Suprapubic skin (tissue), 4 donors: ENCODE data around the gene SAMD11. TPM values are rescaled to one million over a fixed set of nuclear protein-coding genes. Genes with fewer than 3 reads are reported as not detected.

Experiments
- DNase-seq, 2 donors: peaks; one replicate each; pipeline ENCODE4 v3.0.0-alpha.2; 2019; ENCODE audit warnings: low spot score in 2 of 2
- H3K27ac ChIP-seq: fragments of 200-600 bp; sonication (generic); one replicate; pipeline ENCODE4 v1.5.1; 2019
- H3K27me3 ChIP-seq: fragments of 200-600 bp; sonication (generic); one replicate; pipeline ENCODE4 v1.5.1; 2019
- H3K36me3 ChIP-seq: fragments of 200-600 bp; sonication (generic); one replicate; pipeline ENCODE4 v1.5.1; 2019
- H3K4me1 ChIP-seq: fragments of 200-600 bp; sonication (generic); one replicate; pipeline ENCODE4 v1.5.1; 2019
- H3K4me3 ChIP-seq: fragments of 200-600 bp; sonication (generic); one replicate; pipeline ENCODE4 v1.5.1; 2019; ENCODE audit warnings: mild to moderate bottlenecking
- H3K9me3 ChIP-seq: fragments of 200-600 bp; sonication (generic); one replicate; pipeline ENCODE4 v1.5.1; 2019
- CTCF ChIP-seq, 2 donors: fragments of 200-600 bp in 1 of 2; fragments of 450-650 bp in 1 of 2; sonication (generic) in 1 of 2; IDR thresholded peaks; one replicate each; pipeline ENCODE4 v1.5.1; 2016 to 2019; ENCODE audit warnings: antibody characterized with exemption in 2 of 2, mild to moderate bottlenecking in 1 of 2, moderate library complexity in 1 of 2
- EP300 ChIP-seq: sonication (generic); formaldehyde crosslinking; IDR thresholded peaks from one replicate; pipeline ENCODE4 v1.6.1; 2017; ENCODE audit warnings: antibody characterized with exemption
- POLR2A ChIP-seq, 2 donors: fragments of 450-650 bp; IDR thresholded peaks; one replicate each; pipeline ENCODE4 v1.6.1; 2017; ENCODE audit warnings: antibody characterized with exemption in 2 of 2, mild to moderate bottlenecking in 2 of 2, moderate library complexity in 2 of 2
- POLR2AphosphoS5 ChIP-seq, 3 donors: sonication (generic); formaldehyde crosslinking; IDR thresholded peaks; one replicate each; pipeline ENCODE4 v1.6.1; 2017; ENCODE audit warnings: antibody characterized with exemption in 3 of 3
- WGBS: methylation state at CpG from one replicate; pipeline ENCODE4 v1.1.5; 2018; 5-methylcytosine and 5-hydroxymethylcytosine counted together
- total RNA-seq, 4 donors: library from RNA; depleted of rRNA; stranded (reverse); fragments of >200 nt; gene quantifications; one replicate each; pipeline ENCODE4 v1.1.0, GENCODE V29; 2016

SAMD11 gene
- total RNA-seq, 4 donors from 2014 or later, result 0.85 to 2.0 (median 1.5) TPM; not detected in 1

GRCh38 chr1:993379-993995 is 69.8 kb downstream of the SAMD11 start:
- H3K36me3 ChIP-seq, result no peaks in the 10 kb centered on the region
- TF ChIP-seq EP300, result no peak
- TF ChIP-seq POLR2A (IDR thresholded peaks at IDR 0.05), result no peak
- no peak for TF ChIP-seq CTCF (IDR thresholded peaks at IDR 0.05)
- TF ChIP-seq POLR2AphosphoS5 (IDR thresholded peaks at IDR 0.05), result no peak
- peaks cover 10% of the 10 kb centered on the region for H3K4me1 ChIP-seq
- peaks cover 38% of the 10 kb centered on the region for H3K27me3 ChIP-seq
- H3K9me3 ChIP-seq, result no peaks in the 10 kb centered on the region
- peak in 1 of 2 donors; percentile 75 for DNase-seq
- no peak overlapping the region for H3K4me3 ChIP-seq
- H3K27ac ChIP-seq, result no peak overlapping the region
- 65% methylated on average over 9 of the region's 15 CpGs for WGBS

Other genes starting within 250 kb of the SAMD11 start
- not detected for gene OR4F16, start 237.3 kb upstream of the SAMD11 start, total RNA-seq
- gene NOC2L, start 35.3 kb downstream of the SAMD11 start, total RNA-seq, result 10 to 100 TPM; 45.6 to 61.9 (median 56.3) TPM
- 10 to 100 TPM in 3 of 4 donors, 1 to 10 TPM in 1; 9.7 to 38.3 (median 17.0) TPM for gene KLHL17, start 36.7 kb downstream of the SAMD11 start, total RNA-seq
- 10 to 100 TPM; 36.1 to 69.0 (median 48.4) TPM for gene PLEKHN1, start 42.6 kb downstream of the SAMD11 start, total RNA-seq
- gene PERM1, start 58.2 kb downstream of the SAMD11 start, total RNA-seq, result under 1 TPM; 0.24 to 0.93 (median 0.44) TPM
- gene HES4, start 76.2 kb downstream of the SAMD11 start, total RNA-seq, result 10 to 100 TPM; 12.7 to 34.8 (median 31.6) TPM
- gene ISG15, start 89.6 kb downstream of the SAMD11 start, total RNA-seq, result 10 to 100 TPM in 1 of 4 donors, 1 to 10 TPM in 3; 5.4 to 10.1 (median 7.9) TPM
- 10 to 100 TPM; 50.6 to 84.8 (median 71.1) TPM for gene AGRN, start 96.2 kb downstream of the SAMD11 start, total RNA-seq
- gene RNF223, start 150.4 kb downstream of the SAMD11 start, total RNA-seq, result 1 to 10 TPM; 1.8 to 4.9 (median 4.8) TPM
- 10 to 100 TPM; 12.8 to 48.4 (median 19.7) TPM for gene C1orf159, start 192.2 kb downstream of the SAMD11 start, total RNA-seq
- gene TTLL10, start 250.0 kb downstream of the SAMD11 start, total RNA-seq, result not detected